ENCODE results near the gene ZFP3. TPM values are rescaled to one million over a fixed set of nuclear protein-coding genes. Genes with fewer than 3 reads are reported as not detected.
"Not testable (repeated sequence)": the region's sequence is repeated elsewhere in the genome, so short reads cannot be mapped to it uniquely, and the experiment has no call there.

Gene ZFP3
- total RNA-seq, 3 donors from 2014 or later (not counting 1 experiment from before 2014, with no cell fraction given): 3.8 to 7.2 (median 5.1) TPM

DNA sequence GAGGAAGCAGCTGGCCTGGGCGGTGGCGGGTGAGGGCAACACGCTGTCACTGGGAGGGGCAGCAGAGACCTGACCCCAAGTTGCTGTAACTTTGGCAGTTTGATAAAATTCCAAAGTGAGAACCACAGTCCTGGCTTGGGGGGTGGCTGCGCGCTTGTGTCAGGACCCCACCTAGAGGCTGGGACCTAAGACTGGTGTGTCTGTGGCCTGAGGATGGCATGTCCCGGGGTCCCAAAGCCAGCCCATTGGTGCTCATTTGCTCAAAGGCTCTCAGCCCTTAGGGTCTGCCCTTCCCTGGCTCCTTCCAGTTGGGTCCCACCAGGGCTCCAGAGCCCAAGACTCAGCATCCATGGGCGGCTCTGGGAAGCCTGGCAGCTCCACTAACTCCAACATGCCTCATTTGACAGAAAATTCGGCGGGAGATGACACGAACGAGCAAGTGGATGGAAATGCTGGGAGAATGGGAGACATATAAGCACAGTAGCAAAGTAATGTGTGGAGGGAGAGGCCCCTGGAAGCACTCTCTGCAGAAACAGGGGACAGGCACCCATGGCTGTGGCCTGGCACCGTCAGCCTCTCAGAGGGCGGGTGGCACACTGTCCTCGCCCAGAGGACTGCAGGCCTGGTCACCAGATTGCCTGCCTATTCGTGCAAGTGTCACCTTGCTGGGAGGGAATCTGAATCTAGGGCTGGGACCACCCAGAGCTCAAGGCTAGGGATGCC is 54.4 kb downstream of the ZFP3 start:
- H3K4me1 ChIP-seq (ENCODE audit: control insufficient read depth, insufficient read depth, low read length); ATAC-seq; H3K4me3 ChIP-seq (ENCODE audit: low read length); H3K27me3 Mint-ChIP-seq (ENCODE audit: low read depth in 2 of 2); intact Hi-C loops (cut with micrococcal nuclease); H3K9me3 Mint-ChIP-seq; H3K36me3 Mint-ChIP-seq; H3K27me3 ChIP-seq (ENCODE audit: control insufficient read depth, insufficient read depth, low read length); H3K4me3 Mint-ChIP-seq; DNase-seq; H3K36me3 ChIP-seq (ENCODE audit: control insufficient read depth, insufficient read depth, low read length); H3K27ac Mint-ChIP-seq; H3K27ac ChIP-seq (ENCODE audit: low read length); H3K9me3 ChIP-seq (ENCODE audit: control insufficient read depth, insufficient read depth, low read length); H3K4me1 Mint-ChIP-seq: not testable (repeated sequence)
- WGBS (ENCODE audit: insufficient coverage): 88% methylated on average over 15 of the region's 15 CpGs

DNA sequence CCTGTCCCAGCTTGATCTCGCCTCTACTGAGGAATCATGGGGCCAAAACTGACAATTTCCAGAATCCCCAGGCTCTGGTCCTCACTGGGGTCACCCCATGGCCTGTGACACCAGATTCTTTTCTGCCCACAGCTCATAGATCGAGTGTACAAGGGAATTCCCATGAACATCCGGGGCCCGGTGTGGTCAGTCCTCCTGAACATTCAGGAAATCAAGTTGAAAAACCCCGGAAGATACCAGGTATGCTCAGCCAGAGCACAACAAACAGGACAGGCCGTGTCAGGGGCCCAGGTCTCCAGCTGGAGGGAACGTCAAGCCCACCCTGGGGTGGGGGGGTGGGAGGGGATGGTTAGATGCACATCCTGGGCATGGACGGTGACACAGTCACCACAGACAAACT is 55.0 kb downstream of the ZFP3 start:
- Histone ChIP-seq H3K36me3 (ENCODE audit: control insufficient read depth, insufficient read depth, low read length) (no peaks in the 10 kb centered on the region), H3K9me3 (ENCODE audit: control insufficient read depth, insufficient read depth, low read length) (no peaks in the 10 kb centered on the region), H3K27ac (ENCODE audit: low read length) (no peak overlapping the region), H3K4me3 (ENCODE audit: low read length) (no peak overlapping the region), H3K4me1 (ENCODE audit: control insufficient read depth, insufficient read depth, low read length) (no peaks in the 10 kb centered on the region), H3K27me3 (ENCODE audit: control insufficient read depth, insufficient read depth, low read length) (no peaks in the 10 kb centered on the region)
- TF ChIP-seq, protein P1, sequence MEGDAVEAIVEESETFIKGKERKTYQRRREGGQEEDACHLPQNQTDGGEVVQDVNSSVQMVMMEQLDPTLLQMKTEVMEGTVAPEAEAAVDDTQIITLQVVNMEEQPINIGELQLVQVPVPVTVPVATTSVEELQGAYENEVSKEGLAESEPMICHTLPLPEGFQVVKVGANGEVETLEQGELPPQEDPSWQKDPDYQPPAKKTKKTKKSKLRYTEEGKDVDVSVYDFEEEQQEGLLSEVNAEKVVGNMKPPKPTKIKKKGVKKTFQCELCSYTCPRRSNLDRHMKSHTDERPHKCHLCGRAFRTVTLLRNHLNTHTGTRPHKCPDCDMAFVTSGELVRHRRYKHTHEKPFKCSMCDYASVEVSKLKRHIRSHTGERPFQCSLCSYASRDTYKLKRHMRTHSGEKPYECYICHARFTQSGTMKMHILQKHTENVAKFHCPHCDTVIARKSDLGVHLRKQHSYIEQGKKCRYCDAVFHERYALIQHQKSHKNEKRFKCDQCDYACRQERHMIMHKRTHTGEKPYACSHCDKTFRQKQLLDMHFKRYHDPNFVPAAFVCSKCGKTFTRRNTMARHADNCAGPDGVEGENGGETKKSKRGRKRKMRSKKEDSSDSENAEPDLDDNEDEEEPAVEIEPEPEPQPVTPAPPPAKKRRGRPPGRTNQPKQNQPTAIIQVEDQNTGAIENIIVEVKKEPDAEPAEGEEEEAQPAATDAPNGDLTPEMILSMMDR (IDR thresholded peaks at IDR 0.05): no peak
- ATAC-seq (no peak), DNase-seq (no peak)
- Mint-ChIP-seq H3K4me3 (no peak overlapping the region), H3K27me3 (ENCODE audit: low read depth in 2 of 2) (peaks cover 0 to 2% of the 10 kb centered on the region in 2 donors), H3K36me3 (no peaks in the 10 kb centered on the region), H3K27ac (no peak overlapping the region), H3K9me3 (no peaks in the 10 kb centered on the region), H3K4me1 (no peaks in the 10 kb centered on the region)
- intact Hi-C loops (cut with micrococcal nuclease): no loop called here
- WGBS (ENCODE audit: insufficient coverage): 87% methylated on average over 8 of the region's 8 CpGs

GRCh38 chr17:5133961-5134360 is 55.7 kb downstream of the ZFP3 start:
- DNase-seq; H3K27me3 Mint-ChIP-seq (ENCODE audit: low read depth in 2 of 2); H3K4me1 ChIP-seq (ENCODE audit: control insufficient read depth, insufficient read depth, low read length); H3K4me3 ChIP-seq (ENCODE audit: low read length); H3K9me3 Mint-ChIP-seq; H3K27ac Mint-ChIP-seq; intact Hi-C loops (cut with micrococcal nuclease); ATAC-seq; H3K36me3 ChIP-seq (ENCODE audit: control insufficient read depth, insufficient read depth, low read length); H3K4me3 Mint-ChIP-seq; H3K36me3 Mint-ChIP-seq; H3K4me1 Mint-ChIP-seq; H3K27ac ChIP-seq (ENCODE audit: low read length); H3K27me3 ChIP-seq (ENCODE audit: control insufficient read depth, insufficient read depth, low read length); H3K9me3 ChIP-seq (ENCODE audit: control insufficient read depth, insufficient read depth, low read length): not testable (repeated sequence)
- WGBS (ENCODE audit: insufficient coverage): 93% methylated on average over 8 of the region's 8 CpGs

DNA sequence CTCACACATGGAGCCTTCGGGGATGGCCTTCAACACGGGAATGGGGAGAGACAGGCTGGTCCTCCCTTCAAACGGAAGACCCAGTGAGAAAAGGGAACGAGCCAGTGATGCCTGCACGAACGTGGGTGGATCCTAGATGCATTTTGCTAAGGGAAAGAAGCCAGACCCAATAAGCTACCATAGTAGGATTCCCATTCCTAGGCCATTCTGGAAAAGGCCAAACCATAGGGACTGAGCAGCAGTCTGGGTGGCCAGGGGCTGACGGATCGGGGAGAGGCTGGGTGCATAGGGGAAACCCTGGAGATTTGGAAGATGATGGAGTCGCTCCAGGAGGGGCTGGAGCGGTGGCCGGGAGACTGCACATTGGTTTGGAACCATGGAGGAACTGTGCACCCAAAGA is 56.3 kb downstream of the ZFP3 start:
- H3K4me3 Mint-ChIP-seq; H3K27me3 Mint-ChIP-seq (ENCODE audit: low read depth in 2 of 2); H3K9me3 ChIP-seq (ENCODE audit: control insufficient read depth, insufficient read depth, low read length); H3K4me1 ChIP-seq (ENCODE audit: control insufficient read depth, insufficient read depth, low read length); ATAC-seq; DNase-seq; H3K27me3 ChIP-seq (ENCODE audit: control insufficient read depth, insufficient read depth, low read length); H3K4me3 ChIP-seq (ENCODE audit: low read length); H3K4me1 Mint-ChIP-seq; H3K36me3 Mint-ChIP-seq; H3K36me3 ChIP-seq (ENCODE audit: control insufficient read depth, insufficient read depth, low read length); intact Hi-C loops (cut with micrococcal nuclease); H3K27ac Mint-ChIP-seq; H3K9me3 Mint-ChIP-seq; H3K27ac ChIP-seq (ENCODE audit: low read length): not testable (repeated sequence)
- WGBS (ENCODE audit: insufficient coverage): 87% methylated on average over 11 of the region's 11 CpGs

DNA sequence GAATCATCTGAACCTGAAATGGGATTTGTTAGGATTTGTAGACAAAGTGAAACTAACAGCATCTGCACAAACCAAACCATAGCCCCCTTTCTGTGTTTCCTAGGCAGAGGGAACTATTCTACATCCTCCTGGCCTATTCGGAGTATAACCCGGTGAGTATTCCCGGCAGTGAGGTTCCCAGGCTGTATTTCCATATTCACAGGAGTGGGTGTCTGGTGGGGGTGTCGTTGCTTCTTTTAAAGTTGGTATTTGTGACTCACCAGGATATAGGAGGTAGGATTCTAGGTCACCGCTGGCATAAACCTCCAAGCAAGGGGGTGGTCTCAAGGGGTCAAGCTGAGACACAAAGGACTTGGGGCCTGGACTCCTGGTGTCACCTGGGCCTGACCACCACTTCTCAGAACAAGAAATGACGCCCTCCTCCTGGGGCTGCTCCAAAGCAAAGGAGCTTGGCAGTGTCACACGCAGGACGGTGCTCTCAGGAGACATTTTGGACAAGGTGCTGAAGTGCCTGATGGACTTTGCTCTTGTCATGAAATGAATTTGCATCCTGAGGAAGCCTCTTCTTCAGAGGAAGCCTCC is 57.0 kb downstream of the ZFP3 start:
- H3K4me1 Mint-ChIP-seq; H3K27ac ChIP-seq (ENCODE audit: low read length); H3K36me3 Mint-ChIP-seq; intact Hi-C loops (cut with micrococcal nuclease); ATAC-seq; H3K27me3 Mint-ChIP-seq (ENCODE audit: low read depth in 2 of 2); H3K4me1 ChIP-seq (ENCODE audit: control insufficient read depth, insufficient read depth, low read length); H3K27me3 ChIP-seq (ENCODE audit: control insufficient read depth, insufficient read depth, low read length); H3K9me3 Mint-ChIP-seq; DNase-seq; H3K4me3 Mint-ChIP-seq; H3K9me3 ChIP-seq (ENCODE audit: control insufficient read depth, insufficient read depth, low read length); H3K27ac Mint-ChIP-seq; H3K36me3 ChIP-seq (ENCODE audit: control insufficient read depth, insufficient read depth, low read length); H3K4me3 ChIP-seq (ENCODE audit: low read length): not testable (repeated sequence)
- 88% methylated on average over 8 of the region's 8 CpGs for WGBS (ENCODE audit: insufficient coverage)
